Tibial nerve (tissue), 4 donors: Measurements from ENCODE around the gene STAT1.

Source experiments
- EP300 ChIP-seq, 2 donors: sonication (generic); formaldehyde crosslinking; IDR thresholded peaks; one replicate each; pipeline ENCODE4 v1.6.1; 2017; ENCODE audit warnings: antibody characterized with exemption in 2 of 2, mild to moderate bottlenecking in 1 of 2
- POLR2A ChIP-seq, 2 donors: fragments of 450-650 bp; IDR thresholded peaks; one replicate each; pipeline ENCODE4 v1.6.1; 2017; ENCODE audit warnings: antibody characterized with exemption in 2 of 2, mild to moderate bottlenecking in 2 of 2, moderate library complexity in 2 of 2
- TF ChIP-seq, protein P1 (sequence below), 5 experiments: fragments of 200-600 bp in 3 of 5; fragments of 450-650 bp in 2 of 5; sonication (generic) in 3 of 5; IDR thresholded peaks; one replicate each; pipeline ENCODE4 v1.5.1; 2016 to 2019; ENCODE audit warnings: antibody characterized with exemption in 5 of 5, mild to moderate bottlenecking in 3 of 5, moderate library complexity in 2 of 5

DNA sequence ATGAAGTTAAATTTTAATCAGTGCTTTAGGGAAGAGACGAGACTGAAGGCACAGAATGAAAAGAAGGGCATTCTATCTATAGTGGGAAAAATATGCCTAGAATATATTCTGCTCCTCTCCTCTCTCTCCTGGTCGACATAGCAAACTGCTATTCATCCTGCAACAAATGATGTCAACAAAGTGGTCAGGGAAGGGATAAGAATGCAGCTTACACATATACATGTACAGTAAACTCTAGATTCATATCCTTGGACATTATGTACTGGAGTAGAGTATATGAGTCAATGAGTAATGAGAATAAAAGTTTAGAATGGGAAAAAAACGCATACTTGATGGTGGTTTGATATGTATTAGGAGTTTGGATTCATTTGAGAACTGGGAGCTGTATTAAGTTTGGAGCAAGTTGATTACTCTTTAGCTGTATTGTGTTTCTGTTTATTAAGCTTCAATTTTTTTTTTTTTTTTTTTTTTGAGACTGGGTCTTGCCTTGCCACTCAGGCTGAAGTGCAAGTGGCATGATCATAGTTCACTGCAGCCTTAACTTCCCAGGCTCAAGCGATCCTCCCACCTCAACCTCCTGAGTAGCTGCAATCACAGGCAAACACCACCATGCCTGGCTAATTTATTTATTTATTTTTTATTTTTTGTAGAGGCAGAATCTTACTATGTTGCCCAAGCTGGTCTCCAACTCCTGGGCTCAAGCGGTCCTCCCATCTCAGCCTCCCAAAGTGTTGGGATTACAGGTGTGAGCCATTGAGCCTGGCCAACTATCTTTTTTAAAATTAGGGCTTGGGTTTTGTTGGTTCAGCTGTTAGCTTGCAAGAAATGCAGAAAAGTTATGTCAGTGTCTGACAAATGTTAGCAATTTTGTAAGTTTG, 53.8 kb downstream of the STAT1 start:
- TF ChIP-seq, protein P1, sequence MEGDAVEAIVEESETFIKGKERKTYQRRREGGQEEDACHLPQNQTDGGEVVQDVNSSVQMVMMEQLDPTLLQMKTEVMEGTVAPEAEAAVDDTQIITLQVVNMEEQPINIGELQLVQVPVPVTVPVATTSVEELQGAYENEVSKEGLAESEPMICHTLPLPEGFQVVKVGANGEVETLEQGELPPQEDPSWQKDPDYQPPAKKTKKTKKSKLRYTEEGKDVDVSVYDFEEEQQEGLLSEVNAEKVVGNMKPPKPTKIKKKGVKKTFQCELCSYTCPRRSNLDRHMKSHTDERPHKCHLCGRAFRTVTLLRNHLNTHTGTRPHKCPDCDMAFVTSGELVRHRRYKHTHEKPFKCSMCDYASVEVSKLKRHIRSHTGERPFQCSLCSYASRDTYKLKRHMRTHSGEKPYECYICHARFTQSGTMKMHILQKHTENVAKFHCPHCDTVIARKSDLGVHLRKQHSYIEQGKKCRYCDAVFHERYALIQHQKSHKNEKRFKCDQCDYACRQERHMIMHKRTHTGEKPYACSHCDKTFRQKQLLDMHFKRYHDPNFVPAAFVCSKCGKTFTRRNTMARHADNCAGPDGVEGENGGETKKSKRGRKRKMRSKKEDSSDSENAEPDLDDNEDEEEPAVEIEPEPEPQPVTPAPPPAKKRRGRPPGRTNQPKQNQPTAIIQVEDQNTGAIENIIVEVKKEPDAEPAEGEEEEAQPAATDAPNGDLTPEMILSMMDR (IDR thresholded peaks at IDR 0.05), result no peak
- TF ChIP-seq POLR2A (IDR thresholded peaks at IDR 0.05), result no peak
- TF ChIP-seq EP300 (IDR thresholded peaks at IDR 0.05), result no peak
